HG02981 (cell line): ENCODE measurements around the gene CYP19A1.

Experiments used
- ATAC-seq: cut with Tn5 transposase; IDR thresholded peaks from one replicate; pipeline ENCODE4 v1.9.1; 2021; ENCODE audit warnings: mild to moderate bottlenecking, moderate library complexity; ENCODE audit not compliant: unreplicated experiment

Gene CYP19A1

DNA sequence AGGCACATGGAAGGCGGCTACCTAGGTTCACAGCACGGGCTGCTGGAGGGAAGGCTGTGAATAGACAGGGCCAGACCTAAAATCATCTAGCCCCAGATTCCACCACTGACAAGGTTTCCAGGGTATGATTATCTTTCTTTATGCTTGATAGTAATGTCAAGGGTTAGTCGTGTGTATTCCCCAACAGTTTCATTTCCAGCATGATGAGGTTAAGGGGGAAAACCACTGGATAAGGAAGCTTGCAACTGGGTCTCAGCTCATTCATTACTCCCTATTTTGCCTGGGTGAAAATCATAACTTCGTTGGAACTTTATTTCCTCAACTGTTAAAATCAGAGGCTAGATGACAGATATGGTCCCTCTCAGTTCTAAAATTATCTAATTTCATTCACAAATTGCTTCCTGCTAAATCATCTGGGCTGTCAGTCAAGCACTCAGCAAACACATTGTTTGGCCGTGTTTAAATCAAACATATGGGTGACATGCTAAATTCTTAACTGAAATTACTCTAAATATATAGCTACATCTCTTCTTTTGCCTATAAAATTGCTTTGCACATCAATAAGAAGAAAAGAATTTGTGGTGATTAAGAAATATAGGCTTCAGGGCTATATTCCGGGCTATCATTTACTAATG, 111.7 kb downstream of the CYP19A1 start:
- no peak for ATAC-seq

DNA sequence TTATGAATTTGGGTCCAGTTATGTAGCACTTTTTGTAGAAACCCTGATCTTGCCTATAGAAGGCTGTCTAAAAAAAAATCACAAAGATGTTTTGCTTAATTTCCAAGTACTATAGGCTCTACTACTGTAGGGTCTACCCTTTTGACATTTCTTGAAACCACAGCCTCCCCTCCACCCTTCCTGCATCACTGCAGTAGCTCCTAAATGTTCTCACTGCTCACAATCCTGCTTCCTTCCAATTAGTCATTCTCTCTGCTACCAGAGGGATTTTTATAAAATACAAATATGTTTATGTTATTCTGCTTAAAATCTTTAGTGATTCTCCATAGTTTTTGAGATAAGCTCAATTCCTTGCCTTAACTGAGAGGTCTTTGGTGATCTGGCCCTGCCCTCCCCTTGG, 114.0 kb downstream of the CYP19A1 start:
- ATAC-seq = no peak

DNA sequence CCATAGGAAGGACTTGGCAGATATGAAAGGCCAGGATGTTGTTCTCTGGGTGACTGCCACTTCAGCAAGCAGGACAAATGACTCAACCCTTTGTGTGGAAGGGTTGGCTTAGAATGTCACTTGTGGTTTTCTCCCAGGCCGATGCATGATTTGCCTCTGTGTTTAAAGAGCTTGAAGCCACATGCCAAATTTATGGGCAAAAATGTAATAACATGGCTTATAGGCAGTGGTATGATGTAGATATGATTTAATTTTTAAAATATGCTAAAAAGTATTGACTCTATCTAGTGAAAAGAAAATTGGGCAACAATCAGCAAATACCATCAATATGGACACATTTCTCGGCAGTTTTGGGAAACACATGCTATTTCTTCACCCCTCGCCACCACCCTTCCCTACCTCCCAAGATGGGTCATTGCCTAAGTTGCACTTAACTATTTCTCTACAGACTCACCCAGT, 114.6 kb downstream of the CYP19A1 start:
- no peak for ATAC-seq

- no peak for ATAC-seq
Observed at GRCh38 chr15:51218299-51218938, 120.0 kb downstream of the CYP19A1 start.

DNA sequence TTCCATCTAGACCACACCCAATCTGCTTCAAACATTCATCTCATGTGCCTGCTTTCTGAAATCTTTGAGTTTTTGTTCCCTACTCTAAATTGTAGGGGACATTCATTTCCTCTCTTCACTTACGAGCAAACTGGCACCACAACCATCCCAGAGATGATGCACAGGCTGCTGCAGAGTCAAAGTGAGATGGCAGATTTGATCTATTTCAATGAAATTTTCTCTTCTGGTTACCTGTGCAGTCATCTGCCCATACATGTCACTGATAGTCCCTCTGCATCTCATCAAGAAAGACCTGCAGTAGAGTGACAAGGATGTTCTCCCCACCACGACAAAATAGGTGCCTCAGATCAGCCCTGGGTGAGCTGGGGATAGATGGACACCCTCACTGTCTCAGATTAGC, 125.5 kb downstream of the CYP19A1 start:
- no peak for ATAC-seq

DNA sequence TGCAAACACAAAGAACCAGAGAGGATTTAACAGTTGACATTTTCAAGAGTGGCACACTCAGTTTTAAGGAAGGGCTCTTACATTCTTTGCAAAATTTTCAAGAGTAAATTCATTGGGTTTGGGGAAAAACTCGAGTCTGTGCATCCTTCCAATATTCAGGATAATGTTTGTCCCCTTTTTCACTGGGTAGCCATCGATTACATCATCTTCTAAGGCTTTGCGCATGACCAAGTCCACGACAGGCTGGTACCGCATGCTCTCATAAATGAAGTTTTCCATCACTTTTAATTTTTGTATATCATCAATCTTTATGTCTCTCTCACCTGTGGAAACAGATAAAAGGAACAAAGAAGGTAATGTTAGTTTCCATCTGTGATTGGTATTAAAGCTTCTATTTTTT, 126.2 kb downstream of the CYP19A1 start:
- ATAC-seq = no peak

DNA sequence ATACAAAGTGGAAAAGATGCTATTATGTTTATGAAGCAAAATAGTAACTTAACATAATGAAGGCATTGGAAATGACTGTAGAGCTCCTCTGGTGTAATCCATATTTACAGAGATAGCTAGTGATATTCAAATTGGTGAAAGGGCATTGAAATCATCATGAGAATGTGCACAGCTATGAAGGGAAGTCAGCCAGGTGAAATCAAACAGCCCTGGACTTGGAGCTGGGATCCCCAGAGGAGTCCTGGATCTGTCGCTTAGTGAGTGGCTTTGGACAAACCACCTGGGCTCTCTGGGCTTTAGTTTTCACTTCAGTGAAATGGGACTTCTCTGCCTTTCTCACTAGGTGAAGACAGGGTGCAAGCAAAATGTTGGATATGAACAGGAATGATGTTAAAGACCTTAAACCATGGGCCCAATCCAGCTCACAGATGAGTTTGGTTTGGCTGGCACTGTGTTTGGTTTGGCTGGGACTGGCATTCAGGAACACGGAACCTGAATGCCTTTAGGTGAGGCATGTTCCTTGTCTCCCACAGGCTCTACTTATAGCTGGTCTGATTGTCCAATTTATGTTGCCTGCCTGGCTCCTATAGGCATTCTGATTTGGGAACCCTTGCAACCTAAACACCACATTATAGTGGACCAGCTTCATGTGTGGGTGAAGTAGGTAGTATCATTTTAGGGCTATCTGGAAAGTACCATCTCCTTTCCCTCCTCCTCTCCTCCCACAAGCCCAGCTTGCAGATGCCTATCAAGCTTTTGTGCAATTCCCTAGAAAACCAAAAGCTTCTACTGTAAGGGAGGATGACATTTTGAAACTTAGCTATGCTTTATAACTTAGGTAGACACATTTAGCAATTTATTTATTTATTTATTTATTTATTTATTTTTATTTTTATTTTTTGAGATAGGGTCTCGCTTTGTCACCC, 133.1 kb downstream of the CYP19A1 start:
- no peak for ATAC-seq

DNA sequence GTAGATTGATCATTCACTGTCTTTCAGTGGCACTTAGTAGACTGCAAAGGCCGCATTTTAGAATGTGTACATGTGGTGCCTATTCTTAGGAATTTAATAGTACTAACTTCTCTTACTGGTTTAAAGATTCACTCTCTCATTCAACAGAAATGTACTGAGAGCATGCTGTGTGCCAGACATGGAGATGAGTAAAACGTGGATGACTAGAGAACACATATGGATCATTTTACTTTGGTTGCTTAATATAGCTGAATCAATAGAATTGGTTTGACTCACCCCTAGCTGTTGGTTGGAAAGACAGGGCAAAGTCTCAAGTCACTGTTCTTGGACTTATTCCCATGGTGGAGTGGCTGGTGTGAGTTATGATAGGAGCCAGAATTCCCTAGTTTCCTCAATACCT, 134.6 kb downstream of the CYP19A1 start:
- no peak for ATAC-seq

- no peak for ATAC-seq
Observed at GRCh38 chr15:51202783-51203182, 135.6 kb downstream of the CYP19A1 start.

- no peak for ATAC-seq
Observed at GRCh38 chr15:51201581-51201980, 136.8 kb downstream of the CYP19A1 start.

DNA sequence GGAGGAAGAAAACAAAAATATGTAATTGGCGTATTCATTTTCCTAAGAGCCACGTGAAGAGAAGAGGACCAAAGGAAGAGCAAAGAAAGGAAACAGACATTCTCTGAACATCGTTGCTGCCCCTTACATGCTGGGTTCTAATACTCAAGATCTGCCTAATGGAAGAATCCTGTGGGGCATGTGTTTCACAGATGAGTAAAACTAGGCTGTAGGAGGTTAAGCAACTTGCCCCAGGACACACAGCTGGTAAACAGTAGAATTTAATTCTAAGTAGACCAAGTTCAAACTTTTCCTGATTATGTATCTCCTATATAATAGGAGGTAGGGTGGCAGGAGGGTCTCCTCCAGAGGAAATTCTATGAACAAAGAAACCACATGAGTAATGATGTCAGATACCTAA, 137.6 kb downstream of the CYP19A1 start:
- ATAC-seq = no peak

- no peak for ATAC-seq
Observed at GRCh38 chr15:51199541-51199940, 138.9 kb downstream of the CYP19A1 start.

DNA sequence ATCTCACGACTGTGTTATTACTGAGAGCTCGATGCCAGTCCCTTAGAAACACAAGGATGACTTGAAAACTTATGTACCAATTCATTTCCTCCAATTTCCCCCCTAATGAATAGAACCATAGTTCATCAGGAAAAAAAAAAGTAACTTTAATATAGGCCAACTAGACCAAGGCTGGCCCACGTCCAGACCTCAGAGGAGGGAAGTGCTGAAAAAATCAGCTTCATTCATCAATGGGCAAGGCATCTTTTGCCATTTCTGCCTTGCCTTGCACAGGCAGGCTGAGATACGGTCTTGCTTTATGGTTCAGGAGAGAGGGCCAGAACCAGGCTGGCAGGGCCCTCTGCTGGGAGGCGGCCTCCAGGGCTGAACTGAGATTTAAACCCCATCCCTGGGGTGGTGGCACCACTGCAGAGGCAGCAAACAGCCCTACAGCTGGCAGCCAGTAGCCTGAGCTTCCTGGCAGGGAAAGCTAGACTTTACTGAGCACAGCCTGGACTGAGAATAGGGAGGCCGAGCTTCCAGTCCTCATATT, 139.6 kb downstream of the CYP19A1 start:
- ATAC-seq = no peak

GRCh38 chr15:51195459-51195858, 142.9 kb downstream of the CYP19A1 start:
- ATAC-seq = no peak

GRCh38 chr15:51193979-51194378, 144.4 kb downstream of the CYP19A1 start:
- ATAC-seq = no peak

DNA sequence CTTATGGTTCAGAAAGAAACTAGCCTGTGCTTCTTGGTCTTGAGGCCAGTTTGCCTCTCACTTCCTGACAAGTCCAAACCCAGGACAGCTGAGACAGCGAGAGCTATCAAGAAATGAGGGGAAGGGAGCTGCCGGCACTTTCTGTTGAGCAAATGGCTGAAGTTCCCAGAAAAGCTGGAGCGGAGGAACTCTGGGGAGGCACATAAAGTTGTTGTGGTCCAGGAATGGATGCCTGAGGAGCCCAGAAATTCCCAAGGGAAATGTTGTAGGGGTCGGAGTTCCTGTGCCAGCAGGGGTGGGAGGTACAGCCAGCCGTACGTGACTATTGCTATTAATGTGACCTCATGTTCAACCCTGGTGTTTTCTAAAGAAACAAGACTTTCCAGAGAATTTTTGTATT, 144.9 kb downstream of the CYP19A1 start:
- no peak for ATAC-seq

DNA sequence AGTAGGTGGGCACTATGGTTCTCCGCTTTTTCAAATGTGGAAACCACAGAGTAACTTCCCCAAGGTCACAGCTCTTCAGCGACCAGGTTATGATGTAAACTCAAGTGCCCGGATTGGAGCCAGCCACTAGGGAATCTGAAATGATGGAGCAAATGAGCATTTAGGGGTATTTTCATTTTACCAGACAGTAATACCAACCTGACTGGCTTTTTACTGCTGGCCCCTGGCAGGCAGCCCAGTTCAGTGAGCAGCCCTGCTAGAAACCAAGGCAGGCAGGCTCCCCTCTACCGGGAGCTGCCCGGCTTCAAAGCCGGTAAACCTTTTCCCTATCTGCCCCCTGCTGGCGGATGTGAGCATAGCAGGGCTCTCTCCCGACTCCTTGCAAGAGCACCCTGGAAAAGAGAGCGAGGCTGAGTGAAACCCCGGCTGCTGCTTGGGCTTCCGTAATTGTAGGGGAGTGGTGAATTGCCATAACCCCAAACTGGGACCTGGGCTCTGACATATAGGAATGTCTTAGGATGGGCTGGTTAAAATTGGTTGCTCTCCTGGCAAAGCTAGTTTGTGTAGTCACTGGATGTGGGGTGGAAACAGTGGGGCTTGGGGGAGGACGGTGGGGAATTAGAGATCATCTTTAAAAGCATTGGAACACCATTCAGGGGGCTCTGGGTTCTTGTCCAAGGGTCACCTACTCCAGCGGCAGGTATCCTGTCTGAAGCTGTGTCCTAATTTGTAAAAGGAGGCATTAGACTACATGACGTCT, 145.7 kb downstream of the CYP19A1 start:
- ATAC-seq = no peak

- no peak for ATAC-seq
Observed at GRCh38 chr15:51191766-51192165, 146.6 kb downstream of the CYP19A1 start.

DNA sequence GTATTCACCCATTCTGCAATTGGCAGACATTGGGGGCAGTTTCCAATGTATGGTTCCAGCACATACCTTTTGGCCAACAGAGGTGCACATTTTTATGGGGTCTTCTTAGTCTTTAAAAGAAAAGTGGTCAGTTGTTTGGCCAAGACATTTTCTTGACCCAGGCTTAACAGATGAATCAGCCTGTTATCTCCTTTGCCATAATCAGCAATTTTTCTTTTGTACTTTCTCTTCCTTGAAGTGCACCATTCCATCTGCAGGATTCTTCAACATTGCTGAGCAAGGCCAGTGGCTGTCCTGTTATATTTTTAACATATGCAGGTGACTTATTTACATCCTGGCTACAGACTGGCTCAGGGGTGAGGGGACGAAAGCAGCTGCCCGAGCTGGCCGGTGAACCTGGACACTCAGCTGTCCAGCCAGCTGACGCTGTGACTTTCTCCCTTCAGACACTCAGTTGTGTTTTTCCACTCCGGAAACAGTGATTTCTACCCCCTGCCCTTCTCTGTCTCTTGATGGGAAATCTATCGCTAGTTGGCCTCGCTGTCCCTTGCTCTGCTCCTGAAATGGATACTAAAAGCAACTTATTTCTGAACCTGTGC, 147.2 kb downstream of the CYP19A1 start:
- no peak for ATAC-seq

DNA sequence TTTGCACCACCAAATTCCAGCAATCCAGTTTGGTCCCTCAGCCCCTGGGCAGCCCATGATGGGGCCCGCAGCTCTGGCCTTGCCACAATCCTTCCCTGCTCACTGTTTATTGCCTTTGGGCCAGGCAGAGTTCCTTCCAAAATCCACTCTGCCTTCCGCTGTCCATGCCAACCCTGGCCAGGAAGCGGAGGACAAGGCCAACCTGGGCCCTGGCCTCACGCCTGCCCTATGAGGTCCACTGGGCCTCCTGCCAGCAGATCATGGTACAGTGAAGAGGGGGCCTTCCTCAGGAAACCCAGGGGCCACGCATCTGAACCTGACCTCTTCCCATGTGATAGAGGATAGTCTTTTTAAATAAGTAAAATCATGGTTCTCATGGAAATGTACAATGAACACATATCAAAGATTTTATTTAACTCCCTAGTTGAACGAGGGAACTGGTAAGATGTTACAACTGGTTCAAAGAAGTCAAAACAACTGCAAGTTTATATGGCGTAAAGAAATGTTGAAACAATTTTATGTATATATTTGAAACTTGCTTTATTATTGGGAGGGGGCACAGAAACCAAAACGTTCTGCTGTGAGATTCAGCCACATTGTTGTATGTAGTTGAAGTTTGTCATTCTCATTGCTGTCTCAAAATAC, 147.8 kb downstream of the CYP19A1 start:
- no peak for ATAC-seq
